Thymus (tissue), 11 donors: Measurements from ENCODE around the gene CACNA1B. TPM values are rescaled to one million over a fixed set of nuclear protein-coding genes. Genes with fewer than 3 reads are reported as not detected.

Source experiments
- DNase-seq, 9 donors: peaks; one replicate each; pipeline ENCODE4 v3.0.0-alpha.2; 2013; ENCODE audit warnings: low spot score in 9 of 9, low read depth in 6 of 9, missing footprints in 1 of 9
- H3K27ac ChIP-seq, 2 donors: one replicate each; pipeline ENCODE4 v1.5.1; 2013; ENCODE audit warnings: control low read depth in 1 of 2, low read depth in 1 of 2, low read length in 1 of 2, mild to moderate bottlenecking in 1 of 2, moderate library complexity in 1 of 2
- H3K27me3 ChIP-seq, 2 donors: one replicate each; pipeline ENCODE4 v1.5.1; 2013; ENCODE audit warnings: low read length in 1 of 2; ENCODE audit not compliant: control insufficient read depth in 2 of 2, insufficient read depth in 1 of 2
- H3K36me3 ChIP-seq, 2 donors: one replicate each; pipeline ENCODE4 v1.5.1; 2013; ENCODE audit warnings: low read length in 1 of 2, mild to moderate bottlenecking in 1 of 2, moderate library complexity in 1 of 2; ENCODE audit not compliant: control insufficient read depth in 2 of 2, insufficient read depth in 2 of 2
- H3K4me1 ChIP-seq, 2 donors: one replicate each; pipeline ENCODE4 v1.5.1; 2013; ENCODE audit warnings: low read length in 2 of 2; ENCODE audit not compliant: control insufficient read depth in 2 of 2, insufficient read depth in 2 of 2
- H3K4me3 ChIP-seq, 2 donors: one replicate each; pipeline ENCODE4 v1.5.1; 2013; ENCODE audit warnings: low read length in 2 of 2, control low read depth in 1 of 2, mild to moderate bottlenecking in 1 of 2
- H3K9me3 ChIP-seq, 2 donors: one replicate each; pipeline ENCODE4 v1.5.1; 2013; ENCODE audit warnings: low read length in 1 of 2, mild to moderate bottlenecking in 1 of 2; ENCODE audit not compliant: control insufficient read depth in 2 of 2, insufficient read depth in 1 of 2
- WGBS: extraction: QIAGEN DNeasy Blood & Tissue Kit; methylation state at CpG from one replicate; pipeline ENCODE4 v1.1.7; 2013; 5-methylcytosine and 5-hydroxymethylcytosine counted together
- polyA plus RNA-seq: library from polyadenylated mRNA; stranded (reverse); fragments of 200-250 nt; gene quantifications from one replicate; pipeline ENCODE4 v1.2.3, GENCODE V29; 2013
- total RNA-seq: library from RNA; stranded (reverse); fragments of 120-200 nt; gene quantifications from one replicate; pipeline ENCODE4 v1.2.4, GENCODE V29; 2013
- donor health status: healthy.

The CACNA1B gene
- total and polyA plus RNA-seq, 2 donors: 0.11 to 1.1 TPM

DNA sequence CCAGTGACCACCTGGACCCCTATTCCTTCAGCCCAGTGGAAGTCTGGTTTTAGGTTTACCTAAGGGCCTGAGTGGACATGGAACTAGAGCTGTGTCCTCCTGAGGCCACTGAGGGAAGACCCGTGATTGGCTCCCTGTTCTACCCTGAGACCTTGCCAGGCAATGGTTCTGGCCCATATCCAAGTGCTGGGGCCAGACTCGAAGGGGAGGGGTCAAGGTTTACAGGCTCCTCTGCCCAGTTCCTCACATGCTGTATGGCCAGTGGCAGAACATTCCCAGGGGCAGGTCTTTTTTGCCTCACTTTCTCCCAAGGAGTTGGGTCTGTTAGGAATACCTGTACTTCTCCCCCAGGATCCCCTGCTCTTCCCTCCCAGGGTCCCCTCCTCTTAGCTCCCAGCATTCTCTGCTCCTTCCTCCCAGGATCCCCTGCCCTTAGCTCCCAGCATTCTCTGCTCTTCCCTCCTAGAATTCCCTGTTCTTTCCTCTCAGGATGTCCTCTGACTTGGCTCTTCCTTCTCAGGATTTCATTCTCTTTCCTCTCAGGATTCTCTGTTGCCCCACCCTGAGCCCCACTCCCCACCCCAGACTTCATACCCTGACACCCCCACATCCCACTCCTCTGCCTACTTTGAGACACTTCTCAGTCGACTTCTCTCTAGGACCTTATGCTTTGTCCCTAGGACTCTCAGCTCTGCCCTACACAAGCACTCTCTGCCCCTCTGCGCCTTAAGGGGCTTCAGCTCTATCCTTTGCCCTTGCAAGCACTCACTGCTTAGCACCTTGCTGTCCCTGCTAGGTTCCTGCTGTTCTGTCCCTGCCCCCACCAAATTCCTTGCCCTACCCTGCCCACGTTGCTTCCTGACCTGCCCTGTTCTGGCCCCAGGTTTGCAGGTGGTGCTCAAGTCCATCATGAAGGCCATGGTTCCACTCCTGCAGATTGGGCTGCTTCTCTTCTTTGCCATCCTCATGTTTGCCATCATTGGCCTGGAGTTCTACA is 36.5 kb downstream of the CACNA1B start:
- no peaks in the 10 kb centered on the region for H3K27me3 ChIP-seq
- H3K4me1 ChIP-seq: no peaks in the 10 kb centered on the region
- no peak overlapping the region for H3K27ac ChIP-seq
- H3K9me3 ChIP-seq: no peaks in the 10 kb centered on the region
- no peak overlapping the region for H3K4me3 ChIP-seq
- H3K36me3 ChIP-seq: no peaks in the 10 kb centered on the region
- DNase-seq: no peak
- WGBS: 82% methylated on average over 5 of the region's 5 CpGs

DNA sequence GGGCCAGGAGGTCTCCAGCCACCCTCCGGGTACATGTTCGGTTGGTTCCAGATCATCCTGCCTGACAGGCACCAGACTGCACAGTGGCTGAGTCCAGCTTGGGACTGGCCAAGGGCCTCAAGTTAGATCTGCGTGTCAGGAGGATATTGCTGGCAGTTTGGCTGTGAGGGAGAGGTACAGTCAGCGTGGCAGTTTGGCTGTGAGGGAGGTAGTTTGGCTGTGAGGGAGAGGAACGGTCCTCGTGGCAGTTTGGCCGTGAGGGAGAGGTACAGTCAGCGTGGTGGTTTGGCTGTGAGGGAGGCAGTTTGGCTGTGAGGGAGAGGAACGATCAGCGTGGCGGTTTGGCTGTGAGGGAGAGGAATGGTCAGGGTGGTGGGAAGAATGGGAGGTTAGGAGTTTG is 39.0 kb downstream of the CACNA1B start:
- H3K9me3 ChIP-seq: no peaks in the 10 kb centered on the region
- WGBS: 88% methylated on average over 11 of the region's 11 CpGs
- no peaks in the 10 kb centered on the region for H3K27me3 ChIP-seq
- H3K36me3 ChIP-seq: no peaks in the 10 kb centered on the region
- no peak for DNase-seq
- H3K4me1 ChIP-seq: no peaks in the 10 kb centered on the region
- no peak overlapping the region for H3K27ac ChIP-seq
- no peak overlapping the region for H3K4me3 ChIP-seq

DNA sequence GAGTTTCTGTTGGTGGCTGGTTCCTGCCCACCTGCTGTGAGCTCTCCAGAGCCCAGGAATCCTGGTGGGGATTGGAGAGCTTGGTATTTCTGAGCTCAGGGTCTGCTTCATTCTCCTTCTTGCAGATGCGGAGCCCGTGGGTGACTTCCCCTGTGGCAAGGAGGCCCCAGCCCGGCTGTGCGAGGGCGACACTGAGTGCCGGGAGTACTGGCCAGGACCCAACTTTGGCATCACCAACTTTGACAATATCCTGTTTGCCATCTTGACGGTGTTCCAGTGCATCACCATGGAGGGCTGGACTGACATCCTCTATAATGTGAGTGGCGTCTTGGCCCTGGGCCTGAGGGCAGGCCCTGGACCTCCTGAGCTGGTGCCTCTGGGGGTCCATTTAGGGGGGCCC is 39.5 kb downstream of the CACNA1B start:
- H3K9me3 ChIP-seq: no peaks in the 10 kb centered on the region
- 92% methylated on average over 8 of the region's 8 CpGs for WGBS
- no peaks in the 10 kb centered on the region for H3K4me1 ChIP-seq
- H3K27me3 ChIP-seq: no peaks in the 10 kb centered on the region
- H3K4me3 ChIP-seq: no peak overlapping the region
- no peaks in the 10 kb centered on the region for H3K36me3 ChIP-seq
- H3K27ac ChIP-seq: no peak overlapping the region
- no peak for DNase-seq

DNA sequence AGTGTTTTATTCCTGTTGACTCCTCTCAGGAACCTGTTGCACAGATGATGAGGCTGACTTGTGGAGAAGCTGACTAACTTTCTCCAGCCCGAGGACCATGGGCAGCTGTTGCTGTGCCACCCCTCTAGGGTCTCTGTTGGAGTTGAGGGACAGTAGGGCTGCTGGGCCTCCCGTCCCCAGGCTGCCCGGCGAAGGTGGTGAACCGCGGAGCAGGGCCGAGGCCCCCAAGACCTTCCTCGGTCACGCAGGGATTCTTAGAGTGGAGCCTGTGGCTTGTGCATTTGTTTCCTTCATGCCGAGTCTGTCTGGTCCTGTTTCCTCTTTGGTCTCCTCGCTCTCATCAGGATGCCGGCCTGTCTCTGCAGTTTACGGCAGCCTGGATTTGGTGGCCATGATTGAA is 40.2 kb downstream of the CACNA1B start:
- 87% methylated on average over 13 of the region's 13 CpGs for WGBS
- no peaks in the 10 kb centered on the region for H3K36me3 ChIP-seq
- no peak overlapping the region for H3K27ac ChIP-seq
- no peaks in the 10 kb centered on the region for H3K9me3 ChIP-seq
- no peak for DNase-seq
- no peak overlapping the region for H3K4me3 ChIP-seq
- H3K4me1 ChIP-seq: no peaks in the 10 kb centered on the region
- H3K27me3 ChIP-seq: no peaks in the 10 kb centered on the region

DNA sequence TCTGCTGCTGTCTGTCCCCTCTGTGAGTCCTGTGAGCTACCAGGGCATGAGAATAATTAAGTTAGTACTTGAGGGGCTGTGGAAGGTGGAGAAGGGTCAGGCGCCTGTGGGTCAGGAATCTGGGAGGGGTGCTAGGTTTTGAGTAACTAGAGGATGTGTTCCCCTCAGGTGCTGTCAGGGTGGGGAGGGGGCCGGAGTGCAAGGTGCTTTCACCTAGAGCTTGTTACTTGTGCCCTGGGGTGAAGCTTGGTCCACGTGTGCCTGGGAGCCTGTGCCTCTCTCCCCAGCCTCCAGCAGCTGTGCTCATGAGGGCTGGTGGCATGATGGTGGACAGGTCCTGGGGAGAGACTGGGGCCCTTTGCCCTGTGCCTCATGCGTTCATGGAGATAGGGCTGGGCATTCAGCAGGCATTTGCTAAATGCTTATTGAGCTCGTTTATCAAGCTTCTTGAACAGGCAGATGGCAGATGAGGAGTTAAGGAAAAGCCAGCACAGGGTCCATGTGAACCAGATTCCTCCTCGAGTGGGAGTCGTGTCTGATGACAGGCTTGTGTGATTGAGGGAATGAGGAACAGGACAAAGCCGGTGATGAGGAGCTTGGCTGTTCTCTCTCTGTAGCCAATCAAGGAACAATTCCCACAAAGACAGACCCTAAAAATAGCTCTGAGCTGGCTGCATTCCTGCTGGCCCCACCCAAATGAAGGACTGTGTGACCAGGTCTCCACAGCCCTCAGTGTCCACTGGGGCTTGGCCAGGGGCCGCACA is 40.9 kb downstream of the CACNA1B start:
- no peak for DNase-seq
- 74% methylated on average over 9 of the region's 9 CpGs for WGBS
- H3K4me3 ChIP-seq: no peak overlapping the region
- no peaks in the 10 kb centered on the region for H3K27me3 ChIP-seq
- H3K27ac ChIP-seq: no peak overlapping the region
- no peaks in the 10 kb centered on the region for H3K4me1 ChIP-seq
- H3K9me3 ChIP-seq: no peaks in the 10 kb centered on the region
- H3K36me3 ChIP-seq: no peaks in the 10 kb centered on the region

DNA sequence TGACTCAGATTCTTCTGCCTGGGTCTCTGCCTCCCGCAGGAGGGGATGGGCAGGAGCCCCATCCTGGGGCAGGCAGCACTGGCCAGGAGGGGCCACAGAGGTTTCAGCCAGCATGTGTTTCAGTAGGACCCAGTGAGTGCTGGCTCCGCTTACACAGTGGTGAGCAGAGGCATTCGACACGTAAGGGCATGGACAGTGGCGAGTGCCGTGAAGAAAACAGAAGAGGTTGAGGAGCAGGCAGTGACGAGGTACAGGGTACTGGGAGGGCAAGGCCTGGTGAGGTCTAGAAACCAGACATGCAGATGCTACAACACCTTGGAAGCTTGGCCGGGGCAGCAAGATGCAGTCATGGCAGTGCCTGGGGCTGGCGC is 41.5 kb downstream of the CACNA1B start:
- WGBS: 96% methylated on average over 9 of the region's 9 CpGs
- Histone ChIP-seq H3K27me3 (no peaks in the 10 kb centered on the region), H3K36me3 (no peaks in the 10 kb centered on the region)

DNA sequence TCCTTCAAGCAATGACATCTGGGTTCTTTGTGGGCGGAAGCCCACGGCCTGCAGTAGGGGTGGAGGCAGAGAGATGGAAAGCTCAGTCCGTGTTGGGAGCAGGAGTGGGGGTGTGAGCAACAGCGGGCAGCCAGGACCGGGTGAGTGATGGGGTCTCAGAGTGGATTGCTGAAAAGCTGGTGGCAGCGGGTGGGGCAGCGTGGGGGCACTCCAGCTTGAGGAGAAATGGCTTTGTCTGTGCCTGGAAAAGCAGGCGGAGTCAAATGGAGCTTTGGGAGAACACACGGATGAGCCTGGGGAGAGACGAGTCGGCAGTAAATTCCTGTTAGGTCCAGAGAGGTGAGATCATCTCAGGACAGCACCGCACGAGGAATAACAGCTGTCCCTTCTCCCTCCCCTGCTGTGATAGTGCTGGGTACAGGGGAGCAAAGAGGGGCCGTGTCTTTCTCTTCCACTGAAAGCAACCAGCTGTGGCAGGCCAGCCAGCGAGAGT is 42.1 kb downstream of the CACNA1B start:
- Histone ChIP-seq H3K36me3 (no peaks in the 10 kb centered on the region), H3K4me3 (no peak overlapping the region), H3K27ac (no peak overlapping the region), H3K4me1 (no peaks in the 10 kb centered on the region), H3K9me3 (no peaks in the 10 kb centered on the region), H3K27me3 (no peaks in the 10 kb centered on the region)
- WGBS: 85% methylated on average over 15 of the region's 15 CpGs
- DNase-seq: no peak

More for the DNA sequence above, 41.5 kb downstream of the CACNA1B start:
- no peak for DNase-seq
- no peaks in the 10 kb centered on the region for H3K4me1 ChIP-seq
- no peaks in the 10 kb centered on the region for H3K9me3 ChIP-seq
- no peak overlapping the region for H3K27ac ChIP-seq
- no peak overlapping the region for H3K4me3 ChIP-seq

DNA sequence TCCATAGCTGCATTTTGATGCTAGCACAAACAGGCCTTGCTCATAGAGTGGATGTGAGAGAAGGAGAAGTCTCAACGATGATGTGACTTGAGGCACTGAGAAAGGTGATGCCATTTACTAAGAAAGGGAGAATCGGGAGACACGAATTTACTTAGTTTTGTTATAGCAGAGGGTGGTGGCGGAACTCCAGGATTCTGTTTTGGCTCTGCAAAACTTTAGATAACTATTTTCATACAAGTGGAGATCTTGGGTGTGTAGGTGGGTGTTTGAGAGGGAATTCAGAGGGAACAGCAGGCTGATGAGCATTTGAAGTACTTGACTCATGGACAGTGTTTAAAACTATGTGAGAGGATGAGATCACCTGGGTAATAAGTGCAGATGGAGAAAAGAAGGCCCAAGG is 43.2 kb downstream of the CACNA1B start:
- Histone ChIP-seq H3K36me3 (no peaks in the 10 kb centered on the region), H3K4me3 (no peak overlapping the region), H3K27me3 (no peaks in the 10 kb centered on the region), H3K4me1 (no peaks in the 10 kb centered on the region), H3K9me3 (peaks cover 0 to 1% of the 10 kb centered on the region in 2 donors), H3K27ac (no peak overlapping the region)
- 93% methylated on average over 4 of the region's 4 CpGs for WGBS
- DNase-seq: no peak

DNA sequence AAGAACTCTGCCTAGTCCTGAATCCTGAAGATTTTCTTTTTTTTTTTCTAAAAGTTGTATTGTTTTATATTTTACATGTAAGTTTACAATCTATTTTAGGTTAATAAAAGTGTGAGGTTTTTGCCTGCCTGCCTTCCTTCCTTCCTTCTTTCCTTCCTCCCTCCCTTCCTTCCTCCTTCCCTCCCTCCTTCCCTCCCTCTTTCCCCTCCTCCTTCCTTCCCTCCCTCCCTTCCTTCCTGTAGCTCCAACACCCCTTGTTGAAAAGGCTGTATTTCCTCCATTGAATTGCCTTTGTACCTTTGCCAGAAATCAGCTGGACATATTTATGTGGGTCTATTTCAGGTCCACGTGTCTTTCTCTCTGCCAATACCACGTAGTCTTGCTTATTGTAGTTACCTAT is 46.6 kb downstream of the CACNA1B start:
- Histone ChIP-seq H3K4me3 (no peak overlapping the region), H3K36me3 (no peaks in the 10 kb centered on the region), H3K4me1 (no peaks in the 10 kb centered on the region), H3K27ac (no peak overlapping the region), H3K9me3 (peaks cover 0 to 1% of the 10 kb centered on the region in 2 donors), H3K27me3 (no peaks in the 10 kb centered on the region)
- DNase-seq: no peak
- WGBS: 69% methylated on average over 2 of the region's 2 CpGs
